Endodermal cell (in vitro differentiated cells): ENCODE results near the gene ZNF358. TPM values are rescaled to one million over a fixed set of nuclear protein-coding genes. Genes with fewer than 3 reads are reported as not detected.

Source experiments
- DNase-seq: peaks from one replicate; pipeline ENCODE4 v3.0.0-alpha.2; 2017
- H3K27ac ChIP-seq: 2 replicates; pipeline ENCODE4 v1.5.1; 2013; ENCODE audit warnings: mild to moderate bottlenecking, low read depth, low read length, moderate library complexity
- H3K27me3 ChIP-seq: 2 replicates; pipeline ENCODE4 v1.6.1; 2013; ENCODE audit warnings: mild to moderate bottlenecking, low read length, moderate library complexity; ENCODE audit not compliant: insufficient read depth, control insufficient read depth, poor library complexity, severe bottlenecking
- H3K36me3 ChIP-seq: 2 replicates; pipeline ENCODE4 v1.7.0; 2013; ENCODE audit warnings: mild to moderate bottlenecking, low read length, moderate library complexity; ENCODE audit not compliant: control insufficient read depth, insufficient read depth
- H3K4me1 ChIP-seq: one replicate; pipeline ENCODE4 v1.7.0; 2013; ENCODE audit warnings: low read length; ENCODE audit not compliant: control insufficient read depth, insufficient read depth
- H3K4me3 ChIP-seq: 2 replicates; pipeline ENCODE4 v1.5.1; 2013; ENCODE audit warnings: mild to moderate bottlenecking, low read length, moderate library complexity
- H3K9ac ChIP-seq: 2 replicates; pipeline ENCODE4 v1.6.1; 2013; ENCODE audit warnings: mild to moderate bottlenecking, low read length, moderate library complexity; ENCODE audit not compliant: poor library complexity, severe bottlenecking; ENCODE audit errors: extremely low read depth
- H3K9me3 ChIP-seq: 2 replicates; pipeline ENCODE4 v1.6.1; 2013; ENCODE audit warnings: mild to moderate bottlenecking, low read length, moderate library complexity; ENCODE audit not compliant: control insufficient read depth
- H3K27ac Mint-ChIP-seq: 2 replicates; pipeline ENCODE4 v1.8.0; 2020; ENCODE audit warnings: mixed read lengths
- H3K27me3 Mint-ChIP-seq: 2 replicates; pipeline ENCODE4 v1.8.0; 2021; ENCODE audit warnings: mild to moderate bottlenecking, mixed read lengths; ENCODE audit not compliant: insufficient read depth
- H3K36me3 Mint-ChIP-seq: 2 replicates; pipeline ENCODE4 v1.8.0; 2020; ENCODE audit warnings: low read depth, mixed read lengths
- H3K4me1 Mint-ChIP-seq: 2 replicates; pipeline ENCODE4 v1.8.0; 2020; ENCODE audit warnings: mixed read lengths
- H3K4me3 Mint-ChIP-seq: 2 replicates; pipeline ENCODE4 v1.8.0; 2020; ENCODE audit warnings: mild to moderate bottlenecking, moderate library complexity, mixed read lengths
- H3K9me3 Mint-ChIP-seq: 2 replicates; pipeline ENCODE4 v1.8.0; 2020; ENCODE audit warnings: mild to moderate bottlenecking, mixed read lengths
- WGBS, 2 experiments: methylation state at CpG; one replicate each; pipeline versions ENCODE4 v1.1.5 to v1.1.7; 2013; ENCODE audit warnings: missing lambda C conversion rate in 2 of 2, mixed read lengths in 1 of 2; ENCODE audit not compliant: insufficient coverage in 1 of 2, insufficient read length in 1 of 2; 5-methylcytosine and 5-hydroxymethylcytosine counted together
- total RNA-seq, 2 donors: library from RNA; stranded (reverse); fragmentation: NEBNext Ultra II Directional in 1 of 2; extraction: Animal tissue kit (Norgen Biotek cat#: 25700) in 1 of 2; gene quantifications; 2 replicates in 1 of 2; 3 replicates in 1 of 2; pipeline ENCODE4 v1.2.1, GENCODE V29; 2021
- TF ChIP-seq, protein P1 (sequence below): fragments of 200-600 bp; sonication (generic); conservative IDR thresholded peaks from 2 replicates; pipeline ENCODE4 v1.5.0; 2021; ENCODE audit warnings: antibody characterized with exemption, mild to moderate bottlenecking

ZNF358 gene
- total RNA-seq, 2 donors from 2014 or later = 45.9 to 53.2 TPM

DNA sequence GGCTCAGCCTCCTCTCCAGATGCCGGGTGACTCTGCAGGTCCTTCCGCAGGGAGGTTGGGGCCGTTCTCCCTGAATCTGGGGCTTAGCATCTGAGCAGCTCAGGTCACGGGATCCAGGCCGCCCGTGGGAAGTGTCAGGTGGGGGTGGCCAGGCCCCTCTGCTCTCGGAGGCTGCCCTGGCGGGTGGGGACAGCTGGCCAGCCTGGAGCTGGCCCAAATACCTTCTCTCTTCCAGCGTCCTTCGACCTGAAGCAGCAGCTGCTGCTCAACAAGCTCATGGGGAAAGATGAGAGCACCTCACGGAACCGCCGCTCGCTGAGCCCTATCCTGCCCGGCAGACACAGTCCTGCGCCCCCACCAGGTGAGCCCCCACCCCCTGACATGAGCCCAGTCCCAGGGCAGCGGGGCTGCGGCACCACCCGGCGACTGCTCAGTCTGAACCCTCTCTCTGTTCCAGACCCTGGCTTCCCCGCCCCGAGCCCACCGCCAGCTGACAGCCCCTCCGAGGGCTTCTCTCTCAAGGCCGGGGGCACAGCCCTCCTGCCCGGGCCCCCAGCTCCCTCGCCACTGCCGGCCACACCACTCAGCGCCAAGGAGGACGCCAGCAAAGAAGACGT is 46.1 kb upstream of the ZNF358 start:
- DNase-seq = no peak
- H3K27me3 ChIP-seq = no peaks in the 10 kb centered on the region
- TF ChIP-seq, protein P1, sequence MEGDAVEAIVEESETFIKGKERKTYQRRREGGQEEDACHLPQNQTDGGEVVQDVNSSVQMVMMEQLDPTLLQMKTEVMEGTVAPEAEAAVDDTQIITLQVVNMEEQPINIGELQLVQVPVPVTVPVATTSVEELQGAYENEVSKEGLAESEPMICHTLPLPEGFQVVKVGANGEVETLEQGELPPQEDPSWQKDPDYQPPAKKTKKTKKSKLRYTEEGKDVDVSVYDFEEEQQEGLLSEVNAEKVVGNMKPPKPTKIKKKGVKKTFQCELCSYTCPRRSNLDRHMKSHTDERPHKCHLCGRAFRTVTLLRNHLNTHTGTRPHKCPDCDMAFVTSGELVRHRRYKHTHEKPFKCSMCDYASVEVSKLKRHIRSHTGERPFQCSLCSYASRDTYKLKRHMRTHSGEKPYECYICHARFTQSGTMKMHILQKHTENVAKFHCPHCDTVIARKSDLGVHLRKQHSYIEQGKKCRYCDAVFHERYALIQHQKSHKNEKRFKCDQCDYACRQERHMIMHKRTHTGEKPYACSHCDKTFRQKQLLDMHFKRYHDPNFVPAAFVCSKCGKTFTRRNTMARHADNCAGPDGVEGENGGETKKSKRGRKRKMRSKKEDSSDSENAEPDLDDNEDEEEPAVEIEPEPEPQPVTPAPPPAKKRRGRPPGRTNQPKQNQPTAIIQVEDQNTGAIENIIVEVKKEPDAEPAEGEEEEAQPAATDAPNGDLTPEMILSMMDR = no peak
- no peaks in the 10 kb centered on the region for H3K4me1 ChIP-seq
- H3K4me3 ChIP-seq = no peak overlapping the region
- Mint-ChIP-seq H3K36me3 (peaks cover 26% of the 10 kb centered on the region), H3K9me3 (no peaks in the 10 kb centered on the region), H3K27ac (no peak overlapping the region), H3K4me3 (no peak overlapping the region), H3K4me1 (no peaks in the 10 kb centered on the region), H3K27me3 (no peaks in the 10 kb centered on the region)
- no peak overlapping the region for H3K9ac ChIP-seq
- H3K36me3 ChIP-seq = peaks cover 13% of the 10 kb centered on the region
- no peaks in the 10 kb centered on the region for H3K9me3 ChIP-seq
- WGBS, 2 experiments = 93 to 94% methylated on average over 19 to 31 of the region's 31 CpGs
- H3K27ac ChIP-seq = no peak overlapping the region

DNA sequence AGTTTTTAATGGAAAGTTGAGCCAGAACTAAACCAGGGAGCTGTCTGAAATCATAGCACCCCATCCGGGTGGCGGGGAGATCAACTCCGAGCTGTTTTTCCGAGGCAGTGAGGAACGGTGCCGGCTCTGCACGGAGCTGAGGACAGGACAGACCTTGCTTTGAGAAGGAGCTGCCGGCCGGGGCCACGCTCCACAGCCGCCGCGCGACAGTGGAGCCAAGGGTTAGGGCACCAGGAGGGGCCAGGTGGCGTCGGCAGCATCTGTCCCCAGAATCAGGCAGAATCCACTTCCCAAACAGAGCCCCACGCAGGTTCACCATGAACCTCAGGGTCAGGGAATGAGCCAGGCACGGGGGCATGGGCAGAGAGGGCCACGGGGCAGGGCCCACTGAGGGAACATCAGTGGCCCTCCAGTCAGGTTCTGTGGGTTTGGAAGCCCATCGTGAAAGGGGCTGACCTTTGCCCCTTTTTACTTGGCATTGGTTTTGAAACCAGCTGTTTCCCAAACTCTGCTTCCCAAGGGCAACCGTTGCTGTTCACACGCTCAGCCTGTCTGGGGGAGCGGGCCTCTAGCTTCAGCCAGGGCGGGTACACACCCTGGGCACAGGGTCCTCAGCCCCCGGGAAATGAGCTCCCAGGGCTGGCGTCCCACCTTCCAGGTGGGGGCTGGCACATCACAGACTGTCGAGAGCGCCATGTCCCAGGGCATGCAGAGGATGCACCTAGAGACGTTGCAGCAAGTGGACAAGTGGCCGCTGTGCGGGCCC is 45.2 kb upstream of the ZNF358 start:
- no peaks in the 10 kb centered on the region for H3K27me3 Mint-ChIP-seq
- Histone ChIP-seq H3K36me3 (peaks cover 9% of the 10 kb centered on the region), H3K4me1 (no peaks in the 10 kb centered on the region), H3K9me3 (no peaks in the 10 kb centered on the region), H3K27ac (no peak overlapping the region), H3K27me3 (no peaks in the 10 kb centered on the region), H3K9ac (no peak overlapping the region), H3K4me3 (no peak overlapping the region)
- TF ChIP-seq, protein P1 = no peak
- DNase-seq = no peak
- peaks cover 23% of the 10 kb centered on the region for H3K36me3 Mint-ChIP-seq
- no peaks in the 10 kb centered on the region for H3K4me1 Mint-ChIP-seq
- H3K4me3 Mint-ChIP-seq = no peak overlapping the region
- H3K9me3 Mint-ChIP-seq = no peaks in the 10 kb centered on the region
- 93 to 96% methylated on average over 12 to 31 of the region's 31 CpGs for WGBS, 2 experiments
- H3K27ac Mint-ChIP-seq = no peak overlapping the region

DNA sequence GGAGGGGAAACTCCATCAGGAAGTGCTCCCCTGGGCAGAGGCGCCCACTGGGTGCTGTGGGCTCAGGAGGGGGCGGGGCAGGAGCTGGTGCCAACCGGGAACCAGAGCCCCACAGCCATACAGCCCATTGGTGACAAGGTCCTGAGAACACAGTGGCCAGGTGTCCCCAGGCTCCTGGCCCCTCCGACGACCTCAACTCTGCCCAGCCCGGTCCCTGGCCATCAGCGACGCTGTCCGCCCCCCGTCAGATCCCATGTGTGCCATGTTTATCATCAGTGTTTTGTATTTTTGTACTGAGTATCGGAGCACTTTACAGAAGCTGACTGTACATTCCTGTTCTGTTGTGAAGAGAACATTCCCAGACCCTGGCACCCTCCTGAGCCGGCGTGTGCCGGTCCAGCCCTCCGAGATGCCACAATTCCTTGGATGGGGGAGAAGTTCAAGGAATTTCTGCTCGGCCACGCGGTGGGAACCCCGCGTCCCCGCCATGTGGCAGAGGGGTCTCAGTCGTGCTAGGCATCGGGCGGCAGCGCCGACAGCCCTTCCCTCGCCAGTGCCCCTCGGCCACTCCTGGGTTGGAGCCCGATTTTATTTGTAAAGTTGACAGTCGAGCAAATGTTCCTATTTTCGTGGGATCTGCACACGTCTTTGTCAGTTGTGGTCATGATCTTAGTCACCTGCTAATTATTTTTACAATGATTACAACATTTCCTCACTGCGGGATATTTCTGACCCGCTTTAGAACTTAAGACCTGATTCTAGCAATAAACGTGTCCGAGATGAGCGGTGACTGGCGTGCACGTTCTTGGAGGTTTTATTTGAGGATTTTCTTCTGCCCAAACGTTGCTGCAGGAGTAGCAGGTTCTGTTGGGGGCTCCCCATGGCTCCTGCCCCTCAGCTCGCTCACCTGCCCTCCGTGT is 43.9 kb upstream of the ZNF358 start:
- H3K4me3 Mint-ChIP-seq = no peak overlapping the region
- H3K4me1 Mint-ChIP-seq = no peaks in the 10 kb centered on the region
- Histone ChIP-seq H3K36me3 (peaks cover 9% of the 10 kb centered on the region), H3K9ac (no peak overlapping the region), H3K4me3 (no peak overlapping the region), H3K27me3 (no peaks in the 10 kb centered on the region), H3K9me3 (no peaks in the 10 kb centered on the region), H3K27ac (no peak overlapping the region), H3K4me1 (no peaks in the 10 kb centered on the region)
- TF ChIP-seq, protein P1 = no peak
- H3K9me3 Mint-ChIP-seq = no peaks in the 10 kb centered on the region
- peaks cover 23% of the 10 kb centered on the region for H3K36me3 Mint-ChIP-seq
- no peak overlapping the region for H3K27ac Mint-ChIP-seq
- no peak for DNase-seq
- WGBS, 2 experiments = 91 to 92% methylated on average over 34 to 42 of the region's 42 CpGs
- H3K27me3 Mint-ChIP-seq = no peaks in the 10 kb centered on the region
